ENCODE data around the gene MCC.

MCC gene

DNA sequence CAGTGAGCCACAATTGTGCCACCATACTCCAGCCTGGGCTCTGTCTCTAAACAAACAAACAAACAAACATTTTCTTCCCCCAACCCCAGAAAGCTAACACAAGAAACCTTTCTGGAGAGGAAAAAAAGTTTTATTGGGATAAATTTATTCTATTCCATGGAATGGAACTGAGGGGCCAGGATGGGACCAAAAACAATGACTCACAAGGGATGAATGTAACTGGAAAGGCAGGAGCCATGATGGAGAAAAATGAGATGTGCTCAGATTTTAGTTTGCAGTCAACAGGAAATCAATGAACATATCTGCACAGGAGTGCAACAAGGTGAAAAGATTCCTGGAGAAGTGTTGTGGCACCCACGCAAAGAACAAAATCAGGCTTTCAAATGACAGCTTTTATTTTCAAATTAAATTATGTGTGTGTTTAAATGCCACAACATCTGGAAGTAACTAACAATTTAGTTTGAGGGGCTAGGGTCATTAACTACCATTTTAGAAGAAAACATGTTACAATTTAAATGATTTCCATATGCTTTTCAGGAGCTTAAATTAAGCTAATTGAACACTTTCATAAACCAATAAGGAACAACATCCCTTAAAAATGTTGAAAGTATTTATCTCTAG, 262.0 kb downstream of the MCC start:
- Histone ChIP-seq H2AFZ (ENCODE audit: low read depth, low read length, severe bottlenecking) (no peak overlapping the region), H3K36me3 (ENCODE audit: low read length) (no peaks in the 10 kb centered on the region), H3K9ac (ENCODE audit: low read length) (no peak overlapping the region), H3K4me2 (ENCODE audit: low read depth, low read length, poor library complexity, severe bottlenecking) (no peak overlapping the region), H3K79me2 (ENCODE audit: insufficient read depth, low read length) (no peaks in the 10 kb centered on the region), H3K9me3 (ENCODE audit: insufficient read depth, low read length) (no peaks in the 10 kb centered on the region), H3K27me3 (ENCODE audit: low read length) (no peaks in the 10 kb centered on the region), H3F3A (ENCODE audit: insufficient read depth) (no peaks in the 10 kb centered on the region), H3K4me3 (ENCODE audit: insufficient read depth, low read length, poor library complexity, severe bottlenecking) (no peak overlapping the region), H3K27ac (ENCODE audit: low read depth, low read length) (no peak overlapping the region), H3K9me2 (replicated peaks; ENCODE audit: insufficient read depth, low read length) (0 out of 2 replicates have a peak, but pooled peaks cover 3% of the 10 kb centered on the region), H4K20me1 (ENCODE audit: low read depth, low read length) (no peaks in the 10 kb centered on the region)
- TF ChIP-seq, protein P1, sequence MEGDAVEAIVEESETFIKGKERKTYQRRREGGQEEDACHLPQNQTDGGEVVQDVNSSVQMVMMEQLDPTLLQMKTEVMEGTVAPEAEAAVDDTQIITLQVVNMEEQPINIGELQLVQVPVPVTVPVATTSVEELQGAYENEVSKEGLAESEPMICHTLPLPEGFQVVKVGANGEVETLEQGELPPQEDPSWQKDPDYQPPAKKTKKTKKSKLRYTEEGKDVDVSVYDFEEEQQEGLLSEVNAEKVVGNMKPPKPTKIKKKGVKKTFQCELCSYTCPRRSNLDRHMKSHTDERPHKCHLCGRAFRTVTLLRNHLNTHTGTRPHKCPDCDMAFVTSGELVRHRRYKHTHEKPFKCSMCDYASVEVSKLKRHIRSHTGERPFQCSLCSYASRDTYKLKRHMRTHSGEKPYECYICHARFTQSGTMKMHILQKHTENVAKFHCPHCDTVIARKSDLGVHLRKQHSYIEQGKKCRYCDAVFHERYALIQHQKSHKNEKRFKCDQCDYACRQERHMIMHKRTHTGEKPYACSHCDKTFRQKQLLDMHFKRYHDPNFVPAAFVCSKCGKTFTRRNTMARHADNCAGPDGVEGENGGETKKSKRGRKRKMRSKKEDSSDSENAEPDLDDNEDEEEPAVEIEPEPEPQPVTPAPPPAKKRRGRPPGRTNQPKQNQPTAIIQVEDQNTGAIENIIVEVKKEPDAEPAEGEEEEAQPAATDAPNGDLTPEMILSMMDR (IDR thresholded peaks at IDR 0.05; ENCODE audit: insufficient read depth, low read length, poor library complexity, severe bottlenecking), result no peak
- TF ChIP-seq EZH2phosphoT487 (conservative IDR thresholded peaks at IDR 0.05; ENCODE audit: low read length), result no peak

DNA sequence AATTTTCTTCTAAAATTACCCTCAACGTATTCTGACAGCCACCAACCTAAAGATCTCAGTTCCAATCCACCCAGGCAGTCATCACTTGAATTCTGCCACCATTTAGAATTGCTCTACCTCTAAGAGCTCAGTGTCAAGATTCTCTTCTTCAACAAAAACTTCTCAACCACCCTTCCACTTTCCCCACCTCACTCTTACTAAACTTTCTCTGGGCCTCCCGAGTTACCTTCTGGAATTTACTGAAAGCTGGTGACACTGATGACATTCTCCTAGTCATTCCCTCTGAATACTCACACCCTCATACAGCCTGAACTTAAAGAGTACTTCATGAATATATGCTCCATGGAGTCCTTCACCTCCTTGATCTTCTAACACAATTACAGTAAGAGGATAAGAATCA, 263.0 kb downstream of the MCC start:
- Histone ChIP-seq H3F3A (ENCODE audit: insufficient read depth) (no peaks in the 10 kb centered on the region), H3K9me3 (ENCODE audit: insufficient read depth, low read length) (no peaks in the 10 kb centered on the region), H3K79me2 (ENCODE audit: insufficient read depth, low read length) (no peaks in the 10 kb centered on the region), H3K36me3 (ENCODE audit: low read length) (no peaks in the 10 kb centered on the region), H4K20me1 (ENCODE audit: low read depth, low read length) (no peaks in the 10 kb centered on the region), H3K27ac (ENCODE audit: low read depth, low read length) (no peak overlapping the region), H3K9me2 (replicated peaks; ENCODE audit: insufficient read depth, low read length) (0 out of 2 replicates have a peak, but pooled peaks cover 3% of the 10 kb centered on the region), H3K4me3 (ENCODE audit: insufficient read depth, low read length, poor library complexity, severe bottlenecking) (no peak overlapping the region), H3K27me3 (ENCODE audit: low read length) (no peaks in the 10 kb centered on the region), H3K9ac (ENCODE audit: low read length) (no peak overlapping the region), H2AFZ (ENCODE audit: low read depth, low read length, severe bottlenecking) (no peak overlapping the region), H3K4me2 (ENCODE audit: low read depth, low read length, poor library complexity, severe bottlenecking) (no peak overlapping the region)
- no peak for TF ChIP-seq EZH2phosphoT487 (conservative IDR thresholded peaks at IDR 0.05; ENCODE audit: low read length)
- TF ChIP-seq, protein P1 (IDR thresholded peaks at IDR 0.05; ENCODE audit: insufficient read depth, low read length, poor library complexity, severe bottlenecking), result no peak

DNA sequence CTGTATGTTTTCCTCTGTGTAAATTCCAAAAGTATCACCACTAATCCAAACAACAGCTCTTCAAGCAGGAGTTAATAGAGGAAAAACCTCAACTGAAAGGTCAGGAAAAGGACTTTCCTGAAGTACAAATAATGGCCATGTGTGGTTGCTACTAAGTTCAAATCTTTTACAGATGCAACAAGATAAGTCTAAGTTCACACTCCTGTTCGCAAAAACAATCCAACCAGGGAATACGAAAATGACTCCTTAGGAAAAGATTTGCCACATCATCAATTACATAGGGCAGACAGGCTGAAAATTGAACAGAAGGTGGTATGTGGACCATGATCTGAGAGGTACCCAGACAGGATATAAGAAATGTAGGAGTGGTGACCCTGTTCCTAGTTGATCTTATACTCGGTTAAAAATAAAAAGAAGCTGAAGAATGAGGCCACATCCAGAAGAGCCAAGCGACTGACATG, 263.6 kb downstream of the MCC start:
- H3K27me3 ChIP-seq (ENCODE audit: low read length), result no peaks in the 10 kb centered on the region
- 0 out of 2 replicates have a peak, but pooled peaks cover 3% of the 10 kb centered on the region for H3K9me2 ChIP-seq (replicated peaks; ENCODE audit: insufficient read depth, low read length)
- no peaks in the 10 kb centered on the region for H3K9me3 ChIP-seq (ENCODE audit: insufficient read depth, low read length)
- H3K4me2 ChIP-seq (ENCODE audit: low read depth, low read length, poor library complexity, severe bottlenecking), result no peak overlapping the region
- no peak overlapping the region for H2AFZ ChIP-seq (ENCODE audit: low read depth, low read length, severe bottlenecking)
- H3F3A ChIP-seq (ENCODE audit: insufficient read depth), result no peaks in the 10 kb centered on the region
- no peak overlapping the region for H3K9ac ChIP-seq (ENCODE audit: low read length)
- no peak overlapping the region for H3K4me3 ChIP-seq (ENCODE audit: insufficient read depth, low read length, poor library complexity, severe bottlenecking)
- H4K20me1 ChIP-seq (ENCODE audit: low read depth, low read length), result no peaks in the 10 kb centered on the region
- no peaks in the 10 kb centered on the region for H3K36me3 ChIP-seq (ENCODE audit: low read length)
- no peaks in the 10 kb centered on the region for H3K79me2 ChIP-seq (ENCODE audit: insufficient read depth, low read length)
- no peak overlapping the region for H3K27ac ChIP-seq (ENCODE audit: low read depth, low read length)
- TF ChIP-seq, protein P1 (IDR thresholded peaks at IDR 0.05; ENCODE audit: insufficient read depth, low read length, poor library complexity, severe bottlenecking), result no peak
- no peak for TF ChIP-seq EZH2phosphoT487 (conservative IDR thresholded peaks at IDR 0.05; ENCODE audit: low read length)
